ENCODE results near the gene MCMBP. TPM values are rescaled to one million over a fixed set of nuclear protein-coding genes. Genes with fewer than 3 reads are reported as not detected.
A peak's percentile ranks its signal among the peaks of the same experiment; 100 is the strongest.
"Not testable (repeated sequence)": the region's sequence is repeated elsewhere in the genome, so short reads cannot be mapped to it uniquely, and the experiment has no call there.

Gene MCMBP
- total RNA-seq, 6 experiments from 2014 or later = 15.0 to 25.6 (median 19.5) TPM

DNA sequence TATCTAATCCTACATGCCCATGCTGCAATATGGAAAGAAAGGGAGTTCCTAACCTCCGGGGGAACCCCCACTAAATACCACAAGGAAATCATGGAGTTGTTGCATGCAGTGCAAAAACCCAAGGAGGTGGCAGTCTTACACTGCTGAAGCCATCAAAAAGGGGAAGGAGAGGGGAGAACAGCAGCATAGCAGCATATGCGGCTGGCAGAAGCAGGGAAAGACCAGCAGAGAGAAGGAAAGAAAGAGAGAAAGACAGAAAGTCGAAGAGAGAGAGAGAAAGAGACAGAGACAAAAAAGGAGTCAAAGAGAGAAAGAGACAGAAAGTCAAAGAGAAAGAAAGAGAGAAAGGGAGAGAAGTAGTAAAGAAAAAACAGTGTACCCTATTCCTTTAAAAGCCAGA, 16.1 kb upstream of the MCMBP start:
- H3K4me1 ChIP-seq = peaks cover 0 to 11% (median 3%) of the 10 kb centered on the region in 4 donors
- DNase-seq; H3K36me3 ChIP-seq; intact Hi-C loops (cut with DNase I); ATAC-seq; H3K4me3 ChIP-seq; H3K27me3 ChIP-seq; H3K9me3 ChIP-seq; H3K27ac ChIP-seq: not testable (repeated sequence)
- 60% methylated on average over 3 of the region's 3 CpGs for WGBS (ENCODE audit: insufficient coverage, low coverage, low lambda C conversion rate, missing lambda C conversion rate)

DNA sequence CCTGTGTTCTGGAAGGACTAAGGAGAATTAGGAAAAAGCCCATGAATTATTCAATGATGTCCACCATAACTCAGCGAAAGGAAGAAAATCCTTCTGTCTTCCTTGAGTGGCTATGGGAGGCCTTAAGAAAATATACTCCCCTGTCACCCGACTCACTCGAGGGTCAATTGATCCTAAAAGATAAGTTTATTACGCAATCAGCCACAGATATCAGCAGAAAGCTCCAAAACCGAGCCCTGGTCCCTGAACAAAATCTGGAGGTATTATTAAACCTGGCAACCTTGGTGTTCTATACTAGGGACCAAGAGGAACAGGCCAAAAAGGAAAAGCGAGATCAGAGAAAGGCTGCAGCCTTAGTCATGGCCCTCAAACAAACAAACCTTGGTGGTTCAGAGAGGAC, 13.4 kb upstream of the MCMBP start:
- 66% methylated on average over 6 of the region's 6 CpGs for WGBS (ENCODE audit: insufficient coverage, low coverage, low lambda C conversion rate, missing lambda C conversion rate)
- H3K27ac ChIP-seq; H3K4me1 ChIP-seq; H3K9me3 ChIP-seq; DNase-seq; H3K4me3 ChIP-seq; H3K36me3 ChIP-seq; intact Hi-C loops (cut with DNase I); H3K27me3 ChIP-seq; ATAC-seq: not testable (repeated sequence)

DNA sequence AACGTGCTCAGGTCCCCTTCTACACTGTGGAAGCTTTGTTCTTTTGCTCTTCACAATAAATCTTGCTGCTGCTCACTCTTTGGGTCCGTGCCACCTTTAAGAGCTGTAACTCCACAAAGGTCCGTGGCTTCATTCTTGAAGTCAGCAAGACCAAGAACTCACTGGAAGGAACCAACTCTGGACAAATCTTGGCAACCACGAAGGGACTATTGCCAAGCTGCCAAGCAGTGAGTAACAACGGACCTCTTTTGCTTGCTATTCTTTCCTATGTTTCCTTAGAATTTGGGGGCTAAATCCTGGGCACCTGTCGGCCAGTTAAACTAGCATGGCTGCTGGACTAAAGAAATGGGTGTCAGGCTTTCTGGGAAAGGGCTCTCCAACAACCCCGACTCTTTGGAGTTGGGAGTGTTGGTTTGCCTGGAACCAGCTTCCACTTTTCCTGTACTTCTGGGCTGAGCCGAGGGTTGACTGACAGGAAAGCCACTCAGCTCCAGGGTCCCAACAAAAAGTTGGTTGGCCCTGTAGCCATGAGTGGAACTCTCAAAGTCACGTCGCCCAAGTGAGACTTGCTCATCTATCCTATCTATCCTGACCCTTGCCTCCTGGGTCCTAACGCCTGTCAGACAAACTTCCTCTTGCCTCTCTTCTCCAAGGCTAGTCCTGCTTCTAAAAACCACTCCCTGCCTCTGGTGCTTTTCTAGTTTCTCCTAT, 11.4 kb upstream of the MCMBP start:
- H3K27ac ChIP-seq; H3K4me3 ChIP-seq; intact Hi-C loops (cut with DNase I); ATAC-seq; DNase-seq; H3K9me3 ChIP-seq; H3K36me3 ChIP-seq; H3K4me1 ChIP-seq; H3K27me3 ChIP-seq: not testable (repeated sequence)
- 75% methylated on average over 6 of the region's 11 CpGs for WGBS (ENCODE audit: insufficient coverage, low coverage, low lambda C conversion rate, missing lambda C conversion rate)

DNA sequence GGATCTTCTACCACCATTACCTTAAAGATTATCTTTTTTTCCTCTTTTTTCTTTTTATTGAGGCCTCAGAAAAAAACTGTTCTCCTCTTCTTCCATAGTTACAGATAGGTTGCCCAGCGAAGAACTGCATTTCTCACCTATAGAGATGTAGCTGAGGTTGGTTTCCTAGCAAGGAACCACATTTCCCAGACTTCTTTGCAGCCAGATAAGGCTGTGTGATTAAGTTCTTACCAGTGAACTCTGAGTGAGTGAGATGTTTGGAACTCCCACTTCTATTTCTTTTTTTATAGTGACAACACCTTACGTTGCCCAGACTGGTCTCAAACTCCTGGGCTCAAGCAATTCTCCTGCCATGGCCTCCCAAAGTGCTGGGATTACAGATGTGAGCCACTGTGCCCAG, 5.9 kb upstream of the MCMBP start:
- Histone ChIP-seq H3K27me3 (no peaks in the 10 kb centered on the region), H3K9me3 (no peaks in the 10 kb centered on the region), H3K36me3 (no peaks in the 10 kb centered on the region), H3K27ac (no peak overlapping the region), H3K4me3 (no peak overlapping the region), H3K4me1 (no peaks in the 10 kb centered on the region)
- DNase-seq = no peak
- no peak for ATAC-seq
- TF ChIP-seq POLR2A (IDR thresholded peaks at IDR 0.05) = no peak
- TF ChIP-seq, protein P1, sequence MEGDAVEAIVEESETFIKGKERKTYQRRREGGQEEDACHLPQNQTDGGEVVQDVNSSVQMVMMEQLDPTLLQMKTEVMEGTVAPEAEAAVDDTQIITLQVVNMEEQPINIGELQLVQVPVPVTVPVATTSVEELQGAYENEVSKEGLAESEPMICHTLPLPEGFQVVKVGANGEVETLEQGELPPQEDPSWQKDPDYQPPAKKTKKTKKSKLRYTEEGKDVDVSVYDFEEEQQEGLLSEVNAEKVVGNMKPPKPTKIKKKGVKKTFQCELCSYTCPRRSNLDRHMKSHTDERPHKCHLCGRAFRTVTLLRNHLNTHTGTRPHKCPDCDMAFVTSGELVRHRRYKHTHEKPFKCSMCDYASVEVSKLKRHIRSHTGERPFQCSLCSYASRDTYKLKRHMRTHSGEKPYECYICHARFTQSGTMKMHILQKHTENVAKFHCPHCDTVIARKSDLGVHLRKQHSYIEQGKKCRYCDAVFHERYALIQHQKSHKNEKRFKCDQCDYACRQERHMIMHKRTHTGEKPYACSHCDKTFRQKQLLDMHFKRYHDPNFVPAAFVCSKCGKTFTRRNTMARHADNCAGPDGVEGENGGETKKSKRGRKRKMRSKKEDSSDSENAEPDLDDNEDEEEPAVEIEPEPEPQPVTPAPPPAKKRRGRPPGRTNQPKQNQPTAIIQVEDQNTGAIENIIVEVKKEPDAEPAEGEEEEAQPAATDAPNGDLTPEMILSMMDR (IDR thresholded peaks at IDR 0.05) = no peak
- intact Hi-C loops (cut with DNase I) = no loop called here
- 74% methylated on average over 2 of the region's 2 CpGs for WGBS (ENCODE audit: insufficient coverage, low coverage, low lambda C conversion rate, missing lambda C conversion rate)

DNA sequence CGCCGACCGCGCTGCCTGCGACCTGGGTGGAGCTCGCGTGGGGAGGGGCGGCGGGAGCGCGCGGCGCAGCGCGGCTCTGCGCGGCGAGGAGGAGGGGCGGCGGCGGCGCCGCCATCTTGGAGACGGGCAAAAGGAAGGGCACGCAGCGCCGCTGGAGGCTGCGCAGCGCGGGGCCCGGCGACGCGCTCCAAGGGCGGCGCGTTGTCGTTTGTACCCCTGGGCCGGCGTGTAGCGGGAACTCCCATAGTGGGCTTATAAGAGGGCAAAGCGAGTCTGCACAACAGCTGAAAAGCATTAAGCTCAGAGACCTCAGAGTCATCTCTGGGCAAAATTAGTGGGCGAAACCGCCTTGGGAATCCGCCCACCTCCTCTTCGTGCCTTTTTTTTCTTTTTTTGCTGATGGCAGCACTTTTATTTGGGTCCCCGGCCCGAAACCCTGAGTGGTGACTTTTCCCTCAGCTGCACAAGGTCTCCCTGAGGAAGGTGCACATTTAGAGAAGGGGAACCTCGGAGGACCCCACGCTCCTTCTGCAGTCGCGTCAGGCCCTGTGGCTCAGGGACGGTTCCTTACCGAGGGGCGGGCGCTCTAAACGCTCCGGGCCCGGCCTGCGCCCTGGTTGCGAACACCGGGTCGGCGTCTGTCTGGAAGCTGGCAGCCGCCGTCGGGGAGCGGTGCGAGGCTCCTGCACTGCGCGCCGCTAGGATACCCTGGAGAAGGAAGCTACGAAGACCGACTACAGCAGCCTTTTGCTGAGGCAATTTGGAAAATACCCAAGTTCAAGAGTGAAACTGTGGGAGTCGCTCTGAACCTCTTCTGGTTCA, 428 bp upstream of the MCMBP start:
- H3K9me3 ChIP-seq = no peaks in the 10 kb centered on the region
- intact Hi-C loops (cut with DNase I) = no loop called here
- H3K4me3 ChIP-seq = peak overlapping the region; percentile 76 to 96 (median 79)
- H3K36me3 ChIP-seq = no peaks in the 10 kb centered on the region
- peak; percentile 94 to 98 (median 96) for ATAC-seq
- under 1% methylated on average over 34 of the region's 75 CpGs for WGBS (ENCODE audit: insufficient coverage, low coverage, low lambda C conversion rate, missing lambda C conversion rate)
- H3K27ac ChIP-seq = peak overlapping the region; percentile 65 to 80 (median 78)
- TF ChIP-seq, protein P1 (IDR thresholded peaks at IDR 0.05) = peak in 1 of 4 donors; percentile 11
- peak; percentile 50 for TF ChIP-seq POLR2A (IDR thresholded peaks at IDR 0.05)
- no peaks in the 10 kb centered on the region for H3K27me3 ChIP-seq
- DNase-seq = peak; percentile 92 to 93 (median 93)
- H3K4me1 ChIP-seq = peaks cover 0 to 20% (median 6%) of the 10 kb centered on the region in 4 donors
